GM18867 (cell line): ENCODE data around the gene GNA15.

Experiments used
- ATAC-seq: cut with Tn5 transposase; IDR thresholded peaks from one replicate; pipeline ENCODE4 v1.9.1; 2021; ENCODE audit warnings: mild to moderate bottlenecking, moderate library complexity; ENCODE audit not compliant: unreplicated experiment

GNA15 gene

DNA sequence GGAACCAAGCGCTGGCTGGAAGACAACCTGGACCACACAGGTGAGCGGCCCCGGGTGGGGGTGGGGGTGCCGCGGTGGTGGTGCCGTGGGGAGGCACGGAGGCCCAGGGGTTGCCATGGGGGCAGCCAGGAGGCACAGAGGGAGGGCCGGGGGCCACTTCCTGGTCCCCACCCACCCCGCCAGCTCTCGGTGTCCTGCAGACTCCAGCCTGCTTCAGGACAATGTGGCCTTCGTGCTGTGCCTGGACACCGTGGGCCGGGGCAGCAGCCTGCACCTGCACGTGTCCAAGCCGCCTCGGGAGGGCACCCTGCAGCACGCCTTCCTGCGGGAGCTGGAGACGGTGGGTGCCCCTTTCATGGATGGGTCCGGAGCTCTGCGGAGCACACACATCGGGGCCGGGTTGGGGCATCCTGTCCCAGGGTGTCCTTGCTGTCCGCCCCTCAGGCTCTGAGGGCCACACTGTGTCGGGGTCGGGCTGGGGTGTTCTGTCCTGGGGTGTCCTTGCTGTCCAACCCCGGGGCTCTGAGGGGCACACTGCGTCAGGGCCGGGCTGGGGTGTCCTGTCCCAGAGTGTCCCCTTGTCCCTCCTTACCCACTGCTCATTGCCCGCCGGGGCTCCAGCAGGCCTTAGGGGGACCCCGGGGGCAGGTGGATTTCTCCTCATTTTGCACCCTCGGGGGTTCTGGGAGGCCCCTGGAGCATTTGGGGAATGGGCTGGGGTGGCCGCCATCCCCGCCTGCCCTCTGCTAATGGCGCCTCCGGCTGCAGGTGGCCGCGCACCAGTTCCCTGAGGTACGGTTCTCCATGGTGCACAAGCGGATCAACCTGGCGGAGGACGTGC lies 68.2 kb downstream of the GNA15 start:
- ATAC-seq = no peak

DNA sequence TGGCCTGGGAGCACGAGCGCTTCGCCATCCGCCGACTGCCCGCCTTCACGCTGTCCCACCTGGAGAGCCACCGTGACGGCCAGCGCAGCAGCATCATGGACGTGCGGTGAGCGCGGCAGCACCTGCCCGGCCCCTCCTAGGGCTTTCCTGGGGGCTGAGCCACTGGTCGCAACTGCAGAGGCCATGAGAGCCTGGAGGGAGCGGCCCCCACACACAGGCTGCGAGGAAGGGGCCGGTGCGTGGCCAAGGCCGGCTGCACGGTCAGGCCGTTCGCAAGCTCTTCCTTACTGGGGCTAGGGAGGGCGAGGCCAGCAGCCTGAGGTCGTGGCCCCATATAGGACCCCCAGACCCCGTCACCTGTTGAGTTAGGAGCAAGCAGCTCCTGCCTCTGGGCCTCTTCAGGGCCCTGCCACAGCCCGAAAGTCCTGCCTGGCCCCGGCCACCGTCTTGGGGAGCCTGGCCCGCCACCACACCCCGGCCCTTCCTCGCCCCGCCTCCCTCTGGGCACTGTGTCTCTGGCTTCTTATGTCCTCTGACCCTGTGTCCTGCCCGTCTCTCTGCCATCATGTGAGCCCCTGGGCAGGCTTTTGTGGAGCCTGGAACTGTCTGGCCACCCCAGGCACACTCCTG lies 68.9 kb downstream of the GNA15 start:
- ATAC-seq = no peak

DNA sequence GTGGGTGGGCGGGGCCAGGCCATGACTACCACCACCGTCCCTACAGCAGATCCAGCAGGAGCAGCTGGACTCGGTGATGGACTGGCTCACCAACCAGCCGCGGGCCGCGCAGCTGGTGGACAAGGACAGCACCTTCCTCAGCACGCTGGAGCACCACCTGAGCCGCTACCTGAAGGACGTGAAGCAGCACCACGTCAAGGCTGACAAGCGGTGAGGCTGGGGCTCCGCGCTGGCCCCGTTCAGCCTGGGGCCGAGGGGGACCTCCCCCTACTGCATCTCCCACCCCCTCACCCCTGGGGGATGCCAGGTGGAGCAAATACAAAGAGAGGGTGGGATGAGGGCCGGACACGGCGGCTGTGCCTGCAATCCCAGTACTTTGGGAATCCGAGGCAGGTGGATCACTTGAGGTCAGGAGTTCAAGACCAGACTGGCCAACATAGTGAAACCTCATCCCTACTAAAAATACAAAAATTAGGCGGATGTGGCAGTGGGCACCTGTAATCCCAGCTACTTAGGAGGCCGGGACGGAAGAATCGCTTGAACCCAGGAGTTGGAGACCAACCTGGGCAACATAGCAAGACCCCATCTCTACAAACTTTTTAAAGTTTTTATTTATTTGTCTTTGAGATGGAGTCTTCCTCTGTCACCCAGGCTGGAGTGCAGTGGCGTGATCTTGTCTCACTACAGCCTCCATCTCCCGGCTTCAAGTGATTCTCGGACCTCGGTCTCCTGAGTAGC lies 70.6 kb downstream of the GNA15 start:
- ATAC-seq = no peak

DNA sequence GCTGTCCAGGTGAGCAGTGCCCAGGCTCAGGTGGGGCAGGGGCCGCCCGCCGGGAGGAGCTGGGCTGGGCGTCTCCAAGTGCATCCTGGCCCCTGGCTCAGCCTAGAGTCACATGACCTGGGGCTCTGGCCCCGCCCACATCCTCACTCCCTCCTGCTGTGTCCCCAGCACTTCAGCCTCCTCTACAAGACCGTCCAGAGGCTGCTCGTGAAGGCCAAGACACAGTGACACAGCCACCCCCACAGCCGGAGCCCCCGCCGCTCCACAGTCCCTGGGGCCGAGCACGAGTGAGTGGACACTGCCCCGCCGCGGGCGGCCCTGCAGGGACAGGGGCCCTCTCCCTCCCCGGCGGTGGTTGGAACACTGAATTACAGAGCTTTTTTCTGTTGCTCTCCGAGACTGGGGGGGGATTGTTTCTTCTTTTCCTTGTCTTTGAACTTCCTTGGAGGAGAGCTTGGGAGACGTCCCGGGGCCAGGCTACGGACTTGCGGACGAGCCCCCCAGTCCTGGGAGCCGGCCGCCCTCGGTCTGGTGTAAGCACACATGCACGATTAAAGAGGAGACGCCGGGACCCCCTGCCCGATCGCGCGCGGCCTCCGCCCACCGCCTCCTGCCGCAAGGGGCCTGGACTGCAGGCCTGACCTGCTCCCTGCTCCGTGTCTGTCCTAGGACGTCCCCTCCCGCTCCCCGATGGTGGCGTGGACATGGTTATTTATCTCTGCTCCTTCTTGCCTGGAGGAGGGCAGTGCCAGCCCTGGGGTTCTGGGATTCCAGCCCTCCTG lies 71.8 kb downstream of the GNA15 start:
- ATAC-seq = no peak

DNA sequence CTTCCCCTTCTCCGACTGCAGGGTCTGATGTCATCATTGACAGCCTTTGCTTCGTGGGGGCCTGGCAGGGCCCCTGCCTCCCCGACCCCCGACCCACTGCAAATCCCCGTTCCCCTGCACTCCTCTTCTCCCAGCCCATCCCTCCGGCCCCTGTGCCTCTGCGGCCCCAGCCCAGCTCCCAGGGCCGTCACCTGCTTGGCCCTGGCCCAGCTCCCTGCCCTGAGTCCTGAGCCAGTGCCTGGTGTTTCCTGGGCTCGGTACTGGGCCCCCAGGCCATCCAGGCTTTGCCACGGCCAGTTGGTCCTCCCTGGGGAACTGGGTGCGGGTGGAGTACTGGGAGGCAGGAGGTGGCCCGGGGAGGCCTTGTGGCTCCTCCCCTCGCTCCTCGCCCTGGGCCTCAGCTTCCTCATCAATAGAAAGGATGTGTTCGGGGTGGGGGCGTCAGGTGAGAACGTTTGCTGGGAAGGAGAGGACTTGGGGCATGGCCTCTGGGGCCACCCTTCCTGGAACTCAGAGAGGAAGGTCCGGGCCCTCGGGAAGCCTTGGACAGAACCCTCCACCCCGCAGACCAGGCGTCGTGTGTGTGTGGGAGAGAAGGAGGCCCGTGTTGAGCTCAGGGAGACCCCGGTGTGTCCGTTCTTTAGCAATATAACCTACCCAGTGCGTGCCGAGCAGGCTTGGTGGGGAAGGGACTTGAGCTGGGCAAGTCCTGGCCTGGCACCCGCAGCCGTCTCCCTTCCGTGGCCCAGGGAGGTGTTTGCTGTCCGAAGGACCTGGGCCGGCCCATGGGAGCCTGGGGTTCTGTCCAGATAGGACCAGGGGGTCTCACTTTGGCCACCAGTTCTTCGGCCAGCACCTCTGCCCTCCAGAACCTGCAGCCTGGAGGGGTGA lies 72.7 kb downstream of the GNA15 start:
- no peak for ATAC-seq

DNA sequence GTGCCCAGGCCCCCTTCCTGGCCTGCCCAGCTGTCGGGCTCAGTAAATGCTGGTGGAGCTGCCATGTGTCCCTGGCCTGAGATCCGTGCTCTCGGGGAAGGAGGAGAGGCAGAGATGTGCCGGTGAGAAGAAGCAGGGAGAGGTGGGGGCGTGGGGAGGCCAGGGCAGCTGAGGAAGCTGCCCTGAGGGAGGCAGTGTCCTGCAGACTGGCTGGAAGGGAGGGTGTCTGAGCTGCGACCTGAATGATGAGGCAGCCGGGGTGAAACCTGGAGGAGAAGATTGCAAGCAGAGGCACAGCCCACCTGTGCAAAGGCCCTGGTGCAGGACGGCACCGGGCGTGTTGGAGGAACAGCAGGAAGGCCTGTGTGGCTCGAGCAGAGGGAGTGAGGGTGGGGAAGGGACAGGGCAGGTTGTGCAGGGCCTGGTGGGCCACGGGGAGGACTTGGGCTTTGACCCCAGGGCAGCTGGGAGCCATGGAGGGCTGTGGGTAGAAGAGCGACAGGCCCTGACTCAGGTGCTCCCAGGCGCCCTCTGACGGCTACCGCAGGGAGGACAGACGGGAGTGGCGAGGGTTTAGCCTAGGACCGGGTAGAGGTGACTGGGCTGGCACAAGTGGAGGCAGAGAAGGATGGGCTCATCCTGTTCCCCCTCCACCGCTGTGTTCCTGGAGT lies 74.6 kb downstream of the GNA15 start:
- no peak for ATAC-seq

DNA sequence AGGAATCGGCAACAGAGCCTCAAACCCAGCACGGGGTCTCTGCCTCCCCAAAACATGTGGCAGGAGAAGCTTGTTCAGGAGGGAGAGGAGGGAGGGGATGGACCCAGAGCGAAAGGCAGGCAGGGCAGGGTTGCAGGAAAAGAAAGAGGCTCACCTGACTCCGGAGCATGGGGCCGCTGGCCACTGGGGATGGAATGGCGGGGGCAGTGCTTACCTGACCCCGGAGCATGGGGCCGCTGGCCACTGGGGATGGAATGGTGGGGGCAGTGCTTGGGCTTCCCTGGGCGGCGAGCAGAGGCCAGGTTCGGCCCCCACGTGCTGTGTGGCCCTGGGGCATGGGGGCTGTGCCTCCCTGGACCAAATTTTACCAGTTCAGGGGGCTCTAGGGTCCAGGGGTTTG lies 75.4 kb downstream of the GNA15 start:
- no peak for ATAC-seq

DNA sequence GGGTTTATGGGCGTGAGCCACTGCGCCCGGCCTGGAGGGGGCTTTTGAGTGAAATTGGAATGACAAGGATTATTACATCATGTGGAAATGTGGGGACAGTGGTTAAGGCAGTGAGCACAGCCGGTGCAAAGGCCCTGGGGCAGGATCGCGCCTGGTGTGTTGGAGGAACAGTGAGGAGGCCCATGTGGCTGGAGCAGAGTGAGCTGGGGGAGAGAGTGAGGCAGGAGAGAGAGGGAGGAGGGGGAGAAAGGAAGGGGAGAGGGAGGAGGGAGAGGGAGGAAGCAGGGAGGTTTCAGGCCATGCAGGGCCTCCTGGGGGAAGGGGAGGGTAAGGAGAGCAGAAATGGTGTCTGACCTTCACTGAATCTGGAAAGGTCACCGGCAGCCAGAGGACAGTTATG lies 77.3 kb downstream of the GNA15 start:
- ATAC-seq = no peak
